Measurements from ENCODE around the gene NOP56.

NOP56 gene

DNA sequence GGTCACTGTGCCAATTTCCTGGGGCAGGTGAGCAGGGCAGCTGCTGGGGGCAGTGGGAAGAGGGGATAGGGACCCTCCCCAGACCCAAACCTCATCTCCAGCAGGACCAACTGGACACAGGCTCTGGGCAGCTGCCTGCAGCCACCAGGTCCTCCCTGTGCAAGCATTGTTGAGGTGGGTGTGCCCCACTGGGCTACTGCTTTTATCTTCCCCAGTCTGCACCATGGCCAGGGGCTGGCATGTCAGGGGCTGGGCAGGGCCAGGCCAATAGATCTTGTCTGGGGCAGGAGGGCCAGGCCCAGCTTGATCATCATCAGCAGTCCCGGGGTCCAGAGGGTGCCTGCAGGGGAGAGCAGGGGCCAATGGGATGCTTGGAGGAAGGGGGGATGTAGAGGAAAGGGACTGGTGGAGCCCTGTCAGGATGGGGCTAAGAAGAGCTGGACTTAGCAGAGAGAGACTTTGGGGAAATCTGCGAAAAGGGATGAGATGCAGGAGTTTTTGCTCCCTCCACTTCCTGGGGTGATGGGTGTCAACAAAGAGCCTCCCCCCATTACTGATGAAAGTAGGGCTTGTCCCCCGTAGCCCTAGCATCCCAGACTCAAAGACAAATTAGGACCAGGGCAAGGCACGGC lies 45.9 kb downstream of the NOP56 start:
- intact Hi-C loops (cut with DNase I): no loop called here
- DNase-seq: peak in 2 of 10 donors; percentile 44 to 61

DNA sequence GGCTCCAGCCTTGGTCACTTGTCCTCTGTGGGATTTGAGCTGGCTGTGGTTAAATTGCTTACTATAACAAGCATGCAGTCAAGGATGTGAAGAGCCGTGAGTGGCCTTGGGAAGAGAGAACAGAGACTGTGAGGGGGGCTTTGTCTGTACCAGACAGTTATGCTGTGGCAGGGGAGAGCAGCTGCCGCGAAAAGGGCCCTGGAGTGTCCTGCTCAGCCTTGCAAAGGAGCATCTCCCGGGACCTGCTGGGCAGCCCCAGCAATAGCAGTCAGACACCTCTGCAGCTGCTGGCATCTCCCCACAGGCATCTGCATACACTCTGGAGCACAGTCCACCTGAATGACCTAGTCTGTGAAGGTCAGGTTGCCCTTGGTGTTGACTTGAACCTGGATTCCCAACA lies 46.5 kb downstream of the NOP56 start:
- intact Hi-C loops (cut with DNase I): no loop called here
- DNase-seq: peak in 1 of 10 donors; percentile 41

DNA sequence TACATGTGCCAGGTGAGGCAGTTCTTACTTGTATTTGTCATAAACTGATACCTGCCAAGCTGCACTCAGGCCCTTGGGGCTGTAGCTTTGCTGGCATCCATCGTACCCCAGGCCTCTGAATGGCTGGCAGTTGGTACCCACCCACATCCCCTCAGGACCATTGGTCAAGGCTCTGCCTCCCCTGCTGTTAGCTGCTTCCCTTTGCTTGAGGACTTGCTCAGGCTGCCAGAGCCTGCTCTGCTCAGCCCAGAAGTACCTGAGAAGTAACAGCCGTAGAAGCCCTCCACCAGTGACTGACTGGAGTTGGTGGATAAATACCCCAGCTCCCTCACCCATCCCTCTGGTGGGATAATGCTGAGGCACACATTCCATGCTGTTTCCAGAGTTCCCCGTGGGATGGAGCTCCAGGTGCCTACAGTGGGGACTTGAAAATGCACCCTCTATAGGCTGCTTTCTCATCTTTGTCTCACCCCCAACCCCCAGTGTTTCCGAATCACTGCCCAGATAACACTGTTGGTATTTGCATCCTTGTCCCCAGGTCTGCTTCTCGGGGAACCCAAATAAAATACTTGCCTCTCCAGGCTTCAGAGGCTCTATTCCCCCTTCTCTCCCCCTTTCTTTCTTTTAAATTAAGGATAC lies 47.5 kb downstream of the NOP56 start:
- peak in 1 of 10 donors; percentile 55 for DNase-seq
- intact Hi-C loops (cut with DNase I): no loop called here

DNA sequence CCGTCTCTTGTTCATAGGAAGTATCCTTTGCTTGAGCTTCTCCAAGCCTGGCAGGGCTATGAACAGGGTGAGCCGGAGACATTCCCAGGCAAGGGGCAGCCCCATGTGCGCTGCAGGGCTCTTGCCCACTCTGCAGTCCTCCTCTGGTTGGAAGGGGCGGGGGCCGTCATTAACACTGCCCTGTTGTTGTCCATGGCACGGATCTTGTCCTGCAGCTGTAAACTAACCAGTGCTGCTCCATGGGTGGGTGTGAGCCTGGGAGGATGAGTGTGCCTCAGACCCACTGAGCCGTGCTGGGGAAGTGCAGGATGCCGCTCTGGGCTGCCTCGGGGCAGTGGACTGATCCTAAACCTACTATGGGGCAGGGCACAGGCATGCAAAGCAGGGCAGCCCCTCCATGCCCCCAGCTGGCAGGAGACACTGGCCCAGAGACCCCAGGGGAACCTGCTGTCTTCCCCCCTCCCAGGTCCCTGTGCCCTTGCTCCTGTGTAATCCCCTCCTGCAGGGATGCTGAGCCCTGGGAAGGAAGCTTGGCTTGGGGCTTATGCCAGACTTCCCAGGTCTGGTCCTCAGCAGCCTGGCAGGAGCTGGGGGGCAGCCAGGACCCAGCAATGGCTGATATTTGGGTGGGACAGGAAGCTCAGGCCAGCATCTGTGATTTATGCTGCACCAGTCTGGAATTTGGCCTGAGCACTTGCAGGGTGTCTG lies 48.6 kb downstream of the NOP56 start:
- intact Hi-C loops (cut with DNase I): no loop called here
- DNase-seq: peak in 7 of 10 donors; percentile 26 to 94 (median 52)

DNA sequence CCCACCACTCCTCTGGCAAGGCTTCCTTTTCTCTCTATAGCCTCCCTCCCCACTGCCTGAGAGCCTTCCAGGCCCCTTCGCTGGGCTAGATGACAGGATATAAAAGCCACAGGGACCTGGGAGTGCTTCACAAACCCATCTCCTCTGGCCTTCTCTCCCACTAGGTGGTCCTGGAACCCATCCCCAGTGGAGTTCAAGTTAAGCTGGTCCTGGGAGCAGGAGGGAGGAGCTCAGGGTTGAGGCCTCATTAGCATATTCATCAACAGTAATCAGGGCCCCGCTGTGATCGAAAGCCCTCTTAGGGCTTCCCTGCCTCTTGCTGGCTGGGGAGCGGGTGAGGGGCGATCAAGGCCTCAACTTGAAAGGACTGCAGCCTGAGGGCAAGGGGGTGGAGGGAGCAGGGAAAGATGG lies 49.2 kb downstream of the NOP56 start:
- intact Hi-C loops (cut with DNase I): no loop called here
- DNase-seq: no peak

DNA sequence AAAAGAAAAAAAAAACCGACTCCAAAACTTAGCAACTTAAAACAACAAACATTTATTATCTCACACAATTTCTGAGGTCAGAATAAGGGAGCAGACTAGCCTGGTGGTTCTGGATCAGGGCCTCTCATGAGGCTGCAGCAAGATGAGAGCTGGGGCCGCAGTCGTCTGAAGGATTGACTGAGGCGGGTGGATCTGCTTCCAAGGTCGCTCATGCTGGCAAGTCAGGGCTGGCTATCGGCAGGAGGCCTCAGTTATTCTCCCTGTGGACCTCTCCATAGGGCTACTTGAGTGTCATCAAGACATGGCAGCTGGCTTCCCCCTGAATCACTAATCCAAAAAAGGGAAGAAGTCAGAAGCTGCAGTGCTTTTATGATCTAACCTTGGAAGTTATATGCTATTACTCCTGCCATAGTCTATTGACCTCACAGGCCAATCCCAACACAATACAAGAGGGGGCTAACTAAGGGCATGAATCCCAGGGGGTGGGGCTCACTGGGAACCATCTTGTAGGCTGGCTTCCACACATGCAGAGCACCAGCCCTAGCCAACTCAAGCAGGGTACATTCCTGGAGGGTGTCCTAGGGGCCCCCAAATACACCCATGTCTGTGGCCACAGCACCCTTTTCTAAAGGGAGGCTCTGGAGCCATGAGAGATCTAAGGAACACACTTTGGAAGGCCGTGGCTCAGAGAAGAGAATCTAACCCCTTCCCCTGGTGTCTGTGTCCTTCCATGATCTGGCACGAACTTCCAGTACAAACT lies 51.5 kb downstream of the NOP56 start:
- DNase-seq: peak in 1 of 10 donors; percentile 67
- intact Hi-C loops (cut with DNase I): no loop called here

DNA sequence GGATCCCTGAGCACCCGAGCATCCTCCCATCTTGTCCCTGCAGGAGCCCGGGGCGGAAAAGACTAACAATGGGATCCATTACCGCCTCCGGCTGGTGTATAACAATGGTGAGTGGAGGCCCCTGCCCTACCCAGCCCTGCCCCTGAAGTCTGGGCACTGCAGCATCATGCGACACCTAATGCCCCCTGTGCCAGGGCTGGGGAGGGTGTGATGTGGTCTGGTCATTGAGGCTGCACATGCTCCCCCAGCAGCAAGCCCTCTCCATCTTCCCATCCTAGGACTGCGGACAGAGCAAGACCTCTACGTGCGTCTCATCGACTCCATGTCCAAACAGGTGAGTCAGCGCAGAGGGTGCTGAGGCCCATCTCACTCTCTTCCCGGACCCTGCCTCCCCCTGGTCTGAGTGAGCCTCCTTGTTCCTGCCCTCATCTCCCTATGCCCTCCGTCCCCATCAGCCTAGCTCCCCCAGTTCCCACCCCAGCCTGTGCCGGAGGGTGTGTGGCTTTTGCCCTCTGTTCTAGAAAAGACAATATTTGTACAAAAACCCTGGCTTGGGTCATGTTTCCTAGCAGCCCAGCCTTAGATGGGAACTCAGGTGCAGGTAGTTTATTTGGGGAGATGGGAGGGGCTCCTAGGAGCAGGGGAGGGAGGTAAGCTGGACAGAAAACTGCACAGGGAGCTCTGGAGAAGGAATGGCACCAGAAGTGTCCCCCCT lies 53.7 kb downstream of the NOP56 start:
- intact Hi-C loops (cut with DNase I): no loop called here

DNA sequence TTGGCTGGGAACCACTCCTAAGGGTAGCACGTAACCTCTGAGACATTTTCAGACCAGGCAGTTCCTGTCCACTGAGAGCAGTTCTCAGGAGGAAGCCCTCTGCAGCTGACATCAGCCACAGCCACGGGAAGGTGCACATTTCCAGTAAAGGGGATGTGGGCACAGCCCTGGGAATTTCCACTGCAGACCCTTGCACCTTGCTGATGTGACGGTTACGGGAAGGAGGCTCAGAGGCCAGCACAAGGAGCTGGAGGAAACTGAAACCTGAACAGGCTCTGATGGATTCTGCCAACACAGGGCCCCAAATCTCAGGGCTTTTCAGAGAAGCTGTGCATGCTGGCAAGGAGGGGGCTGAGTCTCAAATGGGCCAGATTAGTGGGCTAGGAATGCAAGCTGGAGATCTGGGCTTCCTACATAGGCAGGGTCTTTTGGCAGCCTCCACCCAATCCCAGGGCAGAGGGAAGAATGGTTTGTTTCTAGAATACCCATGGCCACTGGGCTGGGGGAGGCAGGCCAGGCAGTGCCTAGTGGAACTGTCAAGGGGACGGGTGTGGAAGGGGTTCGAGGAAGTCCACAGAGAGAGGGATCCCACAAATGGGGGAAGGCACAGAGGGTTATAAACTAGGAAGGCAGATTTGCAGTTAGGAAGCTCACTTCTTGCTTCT lies 54.4 kb downstream of the NOP56 start:
- DNase-seq: peak in 1 of 10 donors; percentile 71

More for the DNA sequence above, 53.7 kb downstream of the NOP56 start:
- DNase-seq: peak in 1 of 10 donors; percentile 38

DNA sequence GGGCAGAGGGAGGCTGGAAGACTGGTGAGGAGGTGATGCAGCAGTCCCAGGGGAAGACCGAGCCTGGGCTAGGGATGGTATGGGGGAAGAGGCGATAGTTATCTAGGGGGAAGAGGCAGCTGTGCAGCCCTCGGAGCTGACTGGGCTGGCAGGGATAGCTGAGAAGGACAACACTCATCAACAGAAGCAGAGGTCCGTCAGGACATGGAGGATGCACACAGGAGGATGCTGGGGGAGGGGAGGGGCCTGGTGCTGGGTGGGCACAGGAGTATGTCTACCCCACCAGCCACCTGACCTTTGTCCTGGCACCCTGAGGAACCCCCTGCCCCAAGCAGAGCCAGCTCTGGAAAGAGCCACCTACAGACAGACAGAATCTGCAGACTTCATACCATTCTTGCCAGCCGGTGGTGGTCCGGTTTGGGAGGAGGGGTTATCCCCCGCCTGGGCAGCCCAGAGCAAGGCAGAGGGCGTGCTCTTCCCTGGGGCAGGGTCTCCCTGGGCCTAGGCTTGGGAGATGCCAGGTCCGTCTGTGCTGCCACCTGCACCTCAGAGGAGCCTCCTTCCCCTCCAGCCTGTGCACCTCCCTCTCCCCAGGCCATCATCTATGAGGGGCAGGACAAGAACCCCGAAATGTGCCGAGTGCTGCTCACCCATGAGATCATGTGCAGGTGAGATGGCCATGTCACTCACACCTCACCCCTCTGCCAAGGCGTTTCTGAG lies 55.1 kb downstream of the NOP56 start:
- intact Hi-C loops (cut with DNase I): no loop called here
- DNase-seq: peak in 1 of 10 donors; percentile 60

More for the DNA sequence above, 54.4 kb downstream of the NOP56 start:
- intact Hi-C loops (cut with DNase I): no loop called here
